ENCODE measurements around the gene JMJD1C. TPM values are rescaled to one million over a fixed set of nuclear protein-coding genes. Genes with fewer than 3 reads are reported as not detected.

Gene JMJD1C
- total and polyA plus RNA-seq, 10 of the 15 experiments (the other 5 are each of a cell fraction or from before 2014, with no cell fraction given) = 31.2 to 83.3 (median 49.5) TPM

DNA sequence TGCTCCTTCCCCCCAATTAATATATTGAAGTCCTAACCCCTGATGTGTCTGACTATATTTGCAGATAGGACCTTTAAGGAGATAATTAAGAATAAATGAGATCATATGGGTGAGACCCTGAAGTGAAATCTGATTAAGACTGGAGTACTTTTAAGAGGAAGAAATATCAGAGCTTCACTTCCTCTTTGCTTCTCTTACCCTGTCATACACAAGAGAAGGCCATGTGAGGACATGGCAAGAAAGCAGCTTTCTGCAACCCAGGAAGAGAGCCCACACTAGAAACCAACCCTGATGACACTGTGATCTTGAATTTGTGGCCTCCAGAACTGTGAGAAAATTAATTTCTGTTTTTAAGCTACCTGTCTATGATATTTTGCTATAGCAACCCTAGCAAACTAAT is 44.2 kb downstream of the JMJD1C start (continued):
- TF ChIP-seq, protein P1, sequence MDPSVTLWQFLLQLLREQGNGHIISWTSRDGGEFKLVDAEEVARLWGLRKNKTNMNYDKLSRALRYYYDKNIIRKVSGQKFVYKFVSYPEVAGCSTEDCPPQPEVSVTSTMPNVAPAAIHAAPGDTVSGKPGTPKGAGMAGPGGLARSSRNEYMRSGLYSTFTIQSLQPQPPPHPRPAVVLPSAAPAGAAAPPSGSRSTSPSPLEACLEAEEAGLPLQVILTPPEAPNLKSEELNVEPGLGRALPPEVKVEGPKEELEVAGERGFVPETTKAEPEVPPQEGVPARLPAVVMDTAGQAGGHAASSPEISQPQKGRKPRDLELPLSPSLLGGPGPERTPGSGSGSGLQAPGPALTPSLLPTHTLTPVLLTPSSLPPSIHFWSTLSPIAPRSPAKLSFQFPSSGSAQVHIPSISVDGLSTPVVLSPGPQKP (IDR thresholded peaks at IDR 0.05; ENCODE audit: low read depth, low read length) = no peak
- TF ChIP-seq, protein P2, sequence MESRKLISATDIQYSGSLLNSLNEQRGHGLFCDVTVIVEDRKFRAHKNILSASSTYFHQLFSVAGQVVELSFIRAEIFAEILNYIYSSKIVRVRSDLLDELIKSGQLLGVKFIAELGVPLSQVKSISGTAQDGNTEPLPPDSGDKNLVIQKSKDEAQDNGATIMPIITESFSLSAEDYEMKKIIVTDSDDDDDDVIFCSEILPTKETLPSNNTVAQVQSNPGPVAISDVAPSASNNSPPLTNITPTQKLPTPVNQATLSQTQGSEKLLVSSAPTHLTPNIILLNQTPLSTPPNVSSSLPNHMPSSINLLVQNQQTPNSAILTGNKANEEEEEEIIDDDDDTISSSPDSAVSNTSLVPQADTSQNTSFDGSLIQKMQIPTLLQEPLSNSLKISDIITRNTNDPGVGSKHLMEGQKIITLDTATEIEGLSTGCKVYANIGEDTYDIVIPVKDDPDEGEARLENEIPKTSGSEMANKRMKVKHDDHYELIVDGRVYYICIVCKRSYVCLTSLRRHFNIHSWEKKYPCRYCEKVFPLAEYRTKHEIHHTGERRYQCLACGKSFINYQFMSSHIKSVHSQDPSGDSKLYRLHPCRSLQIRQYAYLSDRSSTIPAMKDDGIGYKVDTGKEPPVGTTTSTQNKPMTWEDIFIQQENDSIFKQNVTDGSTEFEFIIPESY (IDR thresholded peaks at IDR 0.05) = no peak
- no peak for TF ChIP-seq SMAD1 (IDR thresholded peaks at IDR 0.05; ENCODE audit: low read depth, partially characterized antibody)
- TF ChIP-seq, protein P3, sequence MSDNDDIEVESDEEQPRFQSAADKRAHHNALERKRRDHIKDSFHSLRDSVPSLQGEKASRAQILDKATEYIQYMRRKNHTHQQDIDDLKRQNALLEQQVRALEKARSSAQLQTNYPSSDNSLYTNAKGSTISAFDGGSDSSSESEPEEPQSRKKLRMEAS (IDR thresholded peaks at IDR 0.05; ENCODE audit: low read depth, low read length) = no peak
- TF ChIP-seq, protein P4, sequence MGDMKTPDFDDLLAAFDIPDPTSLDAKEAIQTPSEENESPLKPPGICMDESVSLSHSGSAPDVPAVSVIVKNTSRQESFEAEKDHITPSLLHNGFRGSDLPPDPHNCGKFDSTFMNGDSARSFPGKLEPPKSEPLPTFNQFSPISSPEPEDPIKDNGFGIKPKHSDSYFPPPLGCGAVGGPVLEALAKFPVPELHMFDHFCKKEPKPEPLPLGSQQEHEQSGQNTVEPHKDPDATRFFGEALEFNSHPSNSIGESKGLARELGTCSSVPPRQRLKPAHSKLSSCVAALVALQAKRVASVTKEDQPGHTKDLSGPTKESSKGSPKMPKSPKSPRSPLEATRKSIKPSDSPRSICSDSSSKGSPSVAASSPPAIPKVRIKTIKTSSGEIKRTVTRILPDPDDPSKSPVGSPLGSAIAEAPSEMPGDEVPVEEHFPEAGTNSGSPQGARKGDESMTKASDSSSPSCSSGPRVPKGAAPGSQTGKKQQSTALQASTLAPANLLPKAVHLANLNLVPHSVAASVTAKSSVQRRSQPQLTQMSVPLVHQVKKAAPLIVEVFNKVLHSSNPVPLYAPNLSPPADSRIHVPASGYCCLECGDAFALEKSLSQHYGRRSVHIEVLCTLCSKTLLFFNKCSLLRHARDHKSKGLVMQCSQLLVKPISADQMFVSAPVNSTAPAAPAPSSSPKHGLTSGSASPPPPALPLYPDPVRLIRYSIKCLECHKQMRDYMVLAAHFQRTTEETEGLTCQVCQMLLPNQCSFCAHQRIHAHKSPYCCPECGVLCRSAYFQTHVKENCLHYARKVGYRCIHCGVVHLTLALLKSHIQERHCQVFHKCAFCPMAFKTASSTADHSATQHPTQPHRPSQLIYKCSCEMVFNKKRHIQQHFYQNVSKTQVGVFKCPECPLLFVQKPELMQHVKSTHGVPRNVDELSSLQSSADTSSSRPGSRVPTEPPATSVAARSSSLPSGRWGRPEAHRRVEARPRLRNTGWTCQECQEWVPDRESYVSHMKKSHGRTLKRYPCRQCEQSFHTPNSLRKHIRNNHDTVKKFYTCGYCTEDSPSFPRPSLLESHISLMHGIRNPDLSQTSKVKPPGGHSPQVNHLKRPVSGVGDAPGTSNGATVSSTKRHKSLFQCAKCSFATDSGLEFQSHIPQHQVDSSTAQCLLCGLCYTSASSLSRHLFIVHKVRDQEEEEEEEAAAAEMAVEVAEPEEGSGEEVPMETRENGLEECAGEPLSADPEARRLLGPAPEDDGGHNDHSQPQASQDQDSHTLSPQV (IDR thresholded peaks at IDR 0.05) = no peak
- TF ChIP-seq FOS (IDR thresholded peaks at IDR 0.05; ENCODE audit: borderline replicate concordance, extremely low read depth, insufficient read length) = no peak
- TF ChIP-seq KAT2A (conservative IDR thresholded peaks at IDR 0.05; ENCODE audit: control insufficient read depth, low read depth, low read length) = no peak
- TF ChIP-seq DPF2 (IDR thresholded peaks at IDR 0.05) = peak; percentile 44; the same call in 1 of the 2 replicates
- TF ChIP-seq SREBF2 (IDR thresholded peaks at IDR 0.05; ENCODE audit: low read length) = no peak
- TF ChIP-seq RBBP5 (conservative IDR thresholded peaks at IDR 0.05) = no peak
- TF ChIP-seq NR2C2 (IDR thresholded peaks at IDR 0.05; ENCODE audit: borderline replicate concordance, control insufficient read depth, insufficient read length, low read depth) = no peak
- peak; percentile 48; the same call in 1 of the 2 replicates for TF ChIP-seq MTA2 (IDR thresholded peaks at IDR 0.05; ENCODE audit: low read depth)
- TF ChIP-seq TARDBP (IDR thresholded peaks at IDR 0.05; ENCODE audit: borderline replicate concordance) = no peak
- TF ChIP-seq, protein P5, sequence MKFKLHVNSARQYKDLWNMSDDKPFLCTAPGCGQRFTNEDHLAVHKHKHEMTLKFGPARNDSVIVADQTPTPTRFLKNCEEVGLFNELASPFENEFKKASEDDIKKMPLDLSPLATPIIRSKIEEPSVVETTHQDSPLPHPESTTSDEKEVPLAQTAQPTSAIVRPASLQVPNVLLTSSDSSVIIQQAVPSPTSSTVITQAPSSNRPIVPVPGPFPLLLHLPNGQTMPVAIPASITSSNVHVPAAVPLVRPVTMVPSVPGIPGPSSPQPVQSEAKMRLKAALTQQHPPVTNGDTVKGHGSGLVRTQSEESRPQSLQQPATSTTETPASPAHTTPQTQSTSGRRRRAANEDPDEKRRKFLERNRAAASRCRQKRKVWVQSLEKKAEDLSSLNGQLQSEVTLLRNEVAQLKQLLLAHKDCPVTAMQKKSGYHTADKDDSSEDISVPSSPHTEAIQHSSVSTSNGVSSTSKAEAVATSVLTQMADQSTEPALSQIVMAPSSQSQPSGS (IDR thresholded peaks at IDR 0.05; ENCODE audit: low read length) = peak; percentile 22; the same call in 1 of the 2 replicates
- no peak for TF ChIP-seq FOXK2 (IDR thresholded peaks at IDR 0.05)
- peak; percentile 7 to 13; a peak in 1 of 4 replicates for TF ChIP-seq EP300 (IDR thresholded peaks at IDR 0.05; ENCODE audit: borderline replicate concordance in 1 of 2, control insufficient read depth in 1 of 2, low read depth in 2 of 2, low read length in 2 of 2)
- peak; percentile 60; the same call in 1 of the 2 replicates for TF ChIP-seq MTA3 (IDR thresholded peaks at IDR 0.05; ENCODE audit: borderline replicate concordance, low read length)

All from GM12878 (cell line).